K562 (cell line): Measurements from ENCODE around the gene ESPN. TPM values are rescaled to one million over a fixed set of nuclear protein-coding genes. Genes with fewer than 3 reads are reported as not detected.

Experiments used
- ATF1 ChIP-seq, 2 experiments: fragments of 450-650 bp in 1 of 2; IDR thresholded peaks; 2 replicates each; pipeline ENCODE4 v1.6.1; 2016; ENCODE audit warnings: missing compliant biosample characterization in 1 of 2, missing genetic modification characterization in 1 of 2
- ATF7 ChIP-seq: fragments of 450-650 bp; IDR thresholded peaks from 2 replicates; pipeline ENCODE4 v1.7.1; 2014; ENCODE audit warnings: mild to moderate bottlenecking, moderate library complexity
- CBX2 ChIP-seq: fragments of 200-600 bp; sonication (generic); IDR thresholded peaks from one replicate; pipeline ENCODE4 v1.6.1; 2012; ENCODE audit warnings: mild to moderate bottlenecking, low read length, inconsistent platforms; ENCODE audit not compliant: insufficient read depth, poor library complexity, severe bottlenecking
- CHD4 ChIP-seq: fragments of 200-600 bp; sonication (generic); IDR thresholded peaks from 3 replicates; pipeline ENCODE4 v1.6.1; 2012; ENCODE audit warnings: low read depth, mild to moderate bottlenecking, mixed read lengths, low read length, inconsistent platforms; ENCODE audit not compliant: insufficient read depth, insufficient replicate concordance, poor library complexity, severe bottlenecking
- CSDE1 ChIP-seq, 2 experiments: fragments of 450-650 bp; IDR thresholded peaks; 2 replicates each; pipeline ENCODE4 v1.6.1; 2016; ENCODE audit warnings: mild to moderate bottlenecking in 1 of 2
- CUX1 ChIP-seq: fragments of 200-800 bp; sonication (Bioruptor generic); IDR thresholded peaks from 2 replicates; pipeline ENCODE4 v1.6.1; 2016; ENCODE audit warnings: missing genetic modification characterization, missing compliant biosample characterization
- DEAF1 ChIP-seq: fragments of 450-650 bp; formaldehyde crosslinking; IDR thresholded peaks from 2 replicates; pipeline ENCODE4 v1.4.0; 2020; ENCODE audit warnings: mild to moderate bottlenecking, moderate library complexity
- DNMT1 ChIP-seq: fragments of 450-650 bp; IDR thresholded peaks from 2 replicates; pipeline ENCODE4 v1.6.1; 2016; ENCODE audit warnings: antibody characterized with exemption, mild to moderate bottlenecking
- EWSR1 ChIP-seq: fragments of 450-650 bp; IDR thresholded peaks from 2 replicates; pipeline ENCODE4 v1.6.1; 2018; ENCODE audit warnings: borderline replicate concordance, mild to moderate bottlenecking, low read depth, moderate library complexity; ENCODE audit not compliant: partially characterized antibody
- HDAC1 ChIP-seq, 2 experiments: fragments of 450-650 bp; IDR thresholded peaks; 2 replicates each; pipeline ENCODE4 v1.6.1; 2016 to 2017; ENCODE audit warnings: inconsistent platforms in 1 of 2, mild to moderate bottlenecking in 1 of 2, moderate library complexity in 1 of 2
- HSF4 ChIP-seq: fragments of 250-450 bp; sonication (Bioruptor Pico); IDR thresholded peaks from 2 replicates; pipeline ENCODE4 v2.1.2; 2022; ENCODE audit warnings: mild to moderate bottlenecking, moderate library complexity, borderline replicate concordance
- MAFG ChIP-seq: fragments of 450-650 bp; conservative IDR thresholded peaks from 2 replicates; pipeline ENCODE4 v1.6.1; 2016; ENCODE audit warnings: missing genetic modification characterization, missing compliant biosample characterization
- ZNF217 ChIP-seq: sonication (generic); formaldehyde crosslinking; IDR thresholded peaks from 2 replicates; pipeline ENCODE4 v1.8.0; 2022; ENCODE audit warnings: mild to moderate bottlenecking, missing genetic modification reagents
- polyA plus RNA-seq, 8 experiments: library from polyadenylated mRNA; depleted of rRNA in 4 of 8; stranded (reverse) in 5 of 8; unstranded in 3 of 8; fragments of >200 nt; fragmentation: Nextera tagmentation in 2 of 8; fragmentation: Illumina TruSeq in 1 of 8; extraction: Ambion mirVana in 2 of 8; extraction: Trizol in 1 of 8; gene quantifications; 2 replicates each; pipeline versions ENCODE4 v1.2.1 to v1.2.3, GENCODE V29; 2011 to 2014; ENCODE audit warnings: inconsistent platforms in 1 of 8, missing spikeins in 1 of 8
- total RNA-seq, 7 experiments: library from RNA; depleted of rRNA in 6 of 7; stranded (reverse); fragments of >200 nt in 6 of 7; fragmentation: Illumina TruSeq in 2 of 7; extraction: Trizol in 2 of 7; gene quantifications; 2 replicates each; pipeline versions ENCODE4 v1.2.1 to v1.2.3, GENCODE V29; 2011 to 2021; ENCODE audit warnings: low replicate concordance in 1 of 7
- TF ChIP-seq, protein P1 (sequence below): fragments of 250-450 bp; sonication (Bioruptor Pico); IDR thresholded peaks from 2 replicates; pipeline ENCODE4 v1.9.0; 2021; ENCODE audit warnings: mild to moderate bottlenecking
- TF ChIP-seq, protein P2 (sequence below): sonication (generic); formaldehyde crosslinking; IDR thresholded peaks from 2 replicates; pipeline ENCODE4 v1.8.1; 2023; ENCODE audit warnings: mild to moderate bottlenecking, missing genetic modification reagents
- TF ChIP-seq, protein P3 (sequence below): sonication (generic); formaldehyde crosslinking; IDR thresholded peaks from 2 replicates; pipeline ENCODE4 v1.8.1; 2023; ENCODE audit warnings: mild to moderate bottlenecking, missing genetic modification reagents

ESPN gene
- total and polyA plus RNA-seq, 9 of the 15 experiments (the other 6 are each of a cell fraction or from before 2014, with no cell fraction given): 0.07 to 1.2 (median 0.45) TPM; not detected in 3

- TF ChIP-seq, protein P1, sequence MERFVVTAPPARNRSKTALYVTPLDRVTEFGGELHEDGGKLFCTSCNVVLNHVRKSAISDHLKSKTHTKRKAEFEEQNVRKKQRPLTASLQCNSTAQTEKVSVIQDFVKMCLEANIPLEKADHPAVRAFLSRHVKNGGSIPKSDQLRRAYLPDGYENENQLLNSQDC: no peak
- peak in 1 of 2 experiments; percentile 57; a peak in 1 of 4 replicates for TF ChIP-seq HDAC1 (IDR thresholded peaks at IDR 0.05)
- TF ChIP-seq HSF4: no peak
- TF ChIP-seq ZNF217 (CRISPR knock-in tag): no peak
- TF ChIP-seq MAFG (tag): no peak
- TF ChIP-seq CSDE1 (IDR thresholded peaks at IDR 0.05): no peak
- TF ChIP-seq, protein P2, sequence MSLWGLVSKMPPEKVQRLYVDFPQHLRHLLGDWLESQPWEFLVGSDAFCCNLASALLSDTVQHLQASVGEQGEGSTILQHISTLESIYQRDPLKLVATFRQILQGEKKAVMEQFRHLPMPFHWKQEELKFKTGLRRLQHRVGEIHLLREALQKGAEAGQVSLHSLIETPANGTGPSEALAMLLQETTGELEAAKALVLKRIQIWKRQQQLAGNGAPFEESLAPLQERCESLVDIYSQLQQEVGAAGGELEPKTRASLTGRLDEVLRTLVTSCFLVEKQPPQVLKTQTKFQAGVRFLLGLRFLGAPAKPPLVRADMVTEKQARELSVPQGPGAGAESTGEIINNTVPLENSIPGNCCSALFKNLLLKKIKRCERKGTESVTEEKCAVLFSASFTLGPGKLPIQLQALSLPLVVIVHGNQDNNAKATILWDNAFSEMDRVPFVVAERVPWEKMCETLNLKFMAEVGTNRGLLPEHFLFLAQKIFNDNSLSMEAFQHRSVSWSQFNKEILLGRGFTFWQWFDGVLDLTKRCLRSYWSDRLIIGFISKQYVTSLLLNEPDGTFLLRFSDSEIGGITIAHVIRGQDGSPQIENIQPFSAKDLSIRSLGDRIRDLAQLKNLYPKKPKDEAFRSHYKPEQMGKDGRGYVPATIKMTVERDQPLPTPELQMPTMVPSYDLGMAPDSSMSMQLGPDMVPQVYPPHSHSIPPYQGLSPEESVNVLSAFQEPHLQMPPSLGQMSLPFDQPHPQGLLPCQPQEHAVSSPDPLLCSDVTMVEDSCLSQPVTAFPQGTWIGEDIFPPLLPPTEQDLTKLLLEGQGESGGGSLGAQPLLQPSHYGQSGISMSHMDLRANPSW (CRISPR knock-in tag): no peak
- TF ChIP-seq CUX1: no peak
- TF ChIP-seq, protein P3, sequence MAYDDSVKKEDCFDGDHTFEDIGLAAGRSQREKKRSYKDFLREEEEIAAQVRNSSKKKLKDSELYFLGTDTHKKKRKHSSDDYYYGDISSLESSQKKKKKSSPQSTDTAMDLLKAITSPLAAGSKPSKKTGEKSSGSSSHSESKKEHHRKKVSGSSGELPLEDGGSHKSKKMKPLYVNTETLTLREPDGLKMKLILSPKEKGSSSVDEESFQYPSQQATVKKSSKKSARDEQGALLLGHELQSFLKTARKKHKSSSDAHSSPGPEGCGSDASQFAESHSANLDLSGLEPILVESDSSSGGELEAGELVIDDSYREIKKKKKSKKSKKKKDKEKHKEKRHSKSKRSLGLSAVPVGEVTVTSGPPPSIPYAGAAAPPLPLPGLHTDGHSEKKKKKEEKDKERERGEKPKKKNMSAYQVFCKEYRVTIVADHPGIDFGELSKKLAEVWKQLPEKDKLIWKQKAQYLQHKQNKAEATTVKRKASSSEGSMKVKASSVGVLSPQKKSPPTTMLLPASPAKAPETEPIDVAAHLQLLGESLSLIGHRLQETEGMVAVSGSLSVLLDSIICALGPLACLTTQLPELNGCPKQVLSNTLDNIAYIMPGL (CRISPR knock-in tag): no peak
- TF ChIP-seq DNMT1: no peak
- no peak for TF ChIP-seq ATF7
- TF ChIP-seq DEAF1 (CRISPR knock-in tag): no peak
- no peak for TF ChIP-seq ATF1 (CRISPR knock-in tag; IDR thresholded peaks at IDR 0.05)
- TF ChIP-seq ATF1 (tag; IDR thresholded peaks at IDR 0.05): no peak
- peak; percentile 68 for TF ChIP-seq CHD4
- TF ChIP-seq EWSR1: no peak
- TF ChIP-seq CBX2: no peak
Measured at GRCh38 chr1:6501279-6501813, 76.8 kb downstream of the ESPN start (continued).
